Measurements from ENCODE around the gene CUX1. TPM values are rescaled to one million over a fixed set of nuclear protein-coding genes. Genes with fewer than 3 reads are reported as not detected.

CUX1 gene
- total RNA-seq, 1 donor from 2014 or later = 40.5 TPM

- FAIRE-seq = no peak
- DNase-seq (ENCODE audit: low read depth) = no peak
- H3K36me3 ChIP-seq (ENCODE audit: control insufficient read depth, insufficient read depth, low read length) = no peaks in the 10 kb centered on the region
Observed at GRCh38 chr7:102254521-102254920, 437.1 kb downstream of the CUX1 start.

DNA sequence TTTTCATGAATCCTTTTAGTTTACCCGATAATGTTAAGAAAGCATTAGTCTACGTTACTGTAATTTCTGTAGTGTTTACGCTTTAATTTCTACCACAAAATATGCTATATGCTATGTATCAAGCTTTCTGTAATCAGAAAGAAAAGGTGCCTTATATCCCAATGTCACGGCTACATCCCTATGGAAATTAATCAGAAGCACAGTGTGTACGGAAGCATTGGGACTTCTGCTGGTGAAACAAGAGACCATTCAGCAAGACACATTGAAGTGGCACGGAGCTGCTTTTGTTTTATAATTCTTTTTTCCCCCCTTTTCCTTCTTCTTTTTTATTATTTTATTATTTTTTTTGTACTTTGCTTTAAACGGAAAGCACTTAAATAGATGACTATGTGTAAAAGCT is 438.1 kb downstream of the CUX1 start:
- TF ChIP-seq, protein P1, sequence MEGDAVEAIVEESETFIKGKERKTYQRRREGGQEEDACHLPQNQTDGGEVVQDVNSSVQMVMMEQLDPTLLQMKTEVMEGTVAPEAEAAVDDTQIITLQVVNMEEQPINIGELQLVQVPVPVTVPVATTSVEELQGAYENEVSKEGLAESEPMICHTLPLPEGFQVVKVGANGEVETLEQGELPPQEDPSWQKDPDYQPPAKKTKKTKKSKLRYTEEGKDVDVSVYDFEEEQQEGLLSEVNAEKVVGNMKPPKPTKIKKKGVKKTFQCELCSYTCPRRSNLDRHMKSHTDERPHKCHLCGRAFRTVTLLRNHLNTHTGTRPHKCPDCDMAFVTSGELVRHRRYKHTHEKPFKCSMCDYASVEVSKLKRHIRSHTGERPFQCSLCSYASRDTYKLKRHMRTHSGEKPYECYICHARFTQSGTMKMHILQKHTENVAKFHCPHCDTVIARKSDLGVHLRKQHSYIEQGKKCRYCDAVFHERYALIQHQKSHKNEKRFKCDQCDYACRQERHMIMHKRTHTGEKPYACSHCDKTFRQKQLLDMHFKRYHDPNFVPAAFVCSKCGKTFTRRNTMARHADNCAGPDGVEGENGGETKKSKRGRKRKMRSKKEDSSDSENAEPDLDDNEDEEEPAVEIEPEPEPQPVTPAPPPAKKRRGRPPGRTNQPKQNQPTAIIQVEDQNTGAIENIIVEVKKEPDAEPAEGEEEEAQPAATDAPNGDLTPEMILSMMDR (IDR thresholded peaks at IDR 0.05; ENCODE audit: insufficient read depth, low read length, severe bottlenecking) = no peak
- no peak for DNase-seq (ENCODE audit: low read depth)
- Histone ChIP-seq H3K27me3 (ENCODE audit: control insufficient read depth, insufficient read depth, low read length) (no peaks in the 10 kb centered on the region), H3K4me3 (ENCODE audit: low read depth, low read length) (no peak overlapping the region), H3K36me3 (ENCODE audit: control insufficient read depth, insufficient read depth, low read length) (no peaks in the 10 kb centered on the region)
- FAIRE-seq = no peak

More at GRCh38 chr7:102254521-102254920, 437.1 kb downstream of the CUX1 start:
- Histone ChIP-seq H3K27me3 (ENCODE audit: control insufficient read depth, insufficient read depth, low read length) (no peaks in the 10 kb centered on the region), H3K4me3 (ENCODE audit: low read depth, low read length) (no peak overlapping the region)
- TF ChIP-seq, protein P1 (IDR thresholded peaks at IDR 0.05; ENCODE audit: insufficient read depth, low read length, severe bottlenecking) = no peak

DNA sequence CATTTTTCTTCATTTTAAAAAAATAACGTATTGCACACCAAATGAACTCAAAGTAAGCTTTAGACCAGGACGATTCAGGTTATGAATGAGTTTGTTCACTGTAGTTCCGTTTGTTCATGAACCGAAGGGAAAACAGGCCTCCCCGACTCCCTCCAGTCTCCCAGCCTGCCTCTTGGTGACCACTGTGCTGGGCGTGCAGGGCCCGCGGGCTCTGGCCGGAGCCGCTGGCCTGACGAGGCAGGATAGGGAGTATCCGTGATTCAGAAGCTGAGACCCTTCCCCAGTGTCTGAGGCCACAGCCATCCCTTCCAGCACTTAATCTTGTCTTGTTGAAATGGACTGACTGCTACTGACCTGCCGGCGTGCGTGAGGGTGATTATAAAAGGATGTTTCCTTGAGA is 438.5 kb downstream of the CUX1 start:
- H3K27me3 ChIP-seq (ENCODE audit: control insufficient read depth, insufficient read depth, low read length) = no peaks in the 10 kb centered on the region
- no peaks in the 10 kb centered on the region for H3K36me3 ChIP-seq (ENCODE audit: control insufficient read depth, insufficient read depth, low read length)
- TF ChIP-seq, protein P1 (IDR thresholded peaks at IDR 0.05; ENCODE audit: insufficient read depth, low read length, severe bottlenecking) = no peak
- DNase-seq (ENCODE audit: low read depth) (no peak), FAIRE-seq (no peak)
- H3K4me3 ChIP-seq (ENCODE audit: low read depth, low read length) = no peak overlapping the region

DNA sequence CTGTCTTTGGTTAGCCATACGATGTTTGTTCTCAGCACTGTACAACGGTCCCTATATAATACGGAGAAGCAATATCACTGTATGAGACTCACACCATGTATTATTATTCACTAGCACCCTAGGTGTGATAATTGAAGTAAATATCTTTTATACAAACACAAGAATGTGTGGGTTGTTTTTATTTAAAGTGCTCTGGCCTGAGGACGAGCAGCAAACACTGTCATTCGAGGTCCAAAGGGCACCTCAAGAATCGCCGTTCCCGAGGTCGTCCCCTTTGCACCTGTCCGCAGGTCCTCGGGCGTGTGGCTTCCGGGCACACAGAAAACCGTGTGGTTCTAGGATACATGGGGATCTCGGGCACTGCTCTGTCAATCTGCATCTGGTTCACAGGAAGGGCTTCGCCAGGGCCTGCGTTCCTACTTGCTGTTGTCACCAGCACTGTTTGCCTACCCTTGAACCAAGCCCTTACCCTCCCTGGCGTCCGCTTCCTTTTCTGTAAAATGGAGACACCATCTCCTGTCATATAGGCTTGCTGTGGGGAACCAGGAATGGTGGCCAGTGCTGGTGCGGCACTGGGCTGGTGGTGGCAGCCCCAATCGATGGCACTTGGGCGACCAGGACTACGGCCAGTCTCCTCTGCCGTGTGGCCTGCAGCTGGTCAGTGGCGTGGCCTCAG is 440.8 kb downstream of the CUX1 start:
- Histone ChIP-seq H3K4me3 (ENCODE audit: low read depth, low read length) (no peak overlapping the region), H3K27me3 (ENCODE audit: control insufficient read depth, insufficient read depth, low read length) (no peaks in the 10 kb centered on the region), H3K36me3 (ENCODE audit: control insufficient read depth, insufficient read depth, low read length) (no peaks in the 10 kb centered on the region)
- no peak for FAIRE-seq
- DNase-seq (ENCODE audit: low read depth) = no peak
- TF ChIP-seq, protein P1 (IDR thresholded peaks at IDR 0.05; ENCODE audit: insufficient read depth, low read length, severe bottlenecking) = no peak

- Histone ChIP-seq H3K4me3 (ENCODE audit: low read depth, low read length) (no peak overlapping the region), H3K27me3 (ENCODE audit: control insufficient read depth, insufficient read depth, low read length) (no peaks in the 10 kb centered on the region), H3K36me3 (ENCODE audit: control insufficient read depth, insufficient read depth, low read length) (no peaks in the 10 kb centered on the region)
- DNase-seq (ENCODE audit: low read depth) (no peak), FAIRE-seq (no peak)
- TF ChIP-seq, protein P1 (IDR thresholded peaks at IDR 0.05; ENCODE audit: insufficient read depth, low read length, severe bottlenecking) = no peak
Observed at GRCh38 chr7:102258749-102259107, 441.3 kb downstream of the CUX1 start.

GRCh38 chr7:102260856-102261255 is 443.4 kb downstream of the CUX1 start:
- DNase-seq (ENCODE audit: low read depth) (no peak), FAIRE-seq (no peak)
- Histone ChIP-seq H3K27me3 (ENCODE audit: control insufficient read depth, insufficient read depth, low read length) (no peaks in the 10 kb centered on the region), H3K4me3 (ENCODE audit: low read depth, low read length) (no peak overlapping the region), H3K36me3 (ENCODE audit: control insufficient read depth, insufficient read depth, low read length) (no peaks in the 10 kb centered on the region)
- TF ChIP-seq, protein P1 (IDR thresholded peaks at IDR 0.05; ENCODE audit: insufficient read depth, low read length, severe bottlenecking) = no peak
